Astrocyte of the cerebellum (primary cell): ENCODE measurements around the gene DISP3.

ENCODE experiments used
- DNase-seq: peaks from one replicate; pipeline ENCODE4 v3.0.0-alpha.2; 2011; ENCODE audit warnings: low read depth
- H3K4me3 ChIP-seq: 2 replicates; pipeline ENCODE4 v1.5.1; 2011; ENCODE audit warnings: mild to moderate bottlenecking, low read depth, low read length, moderate library complexity
- CTCF ChIP-seq: IDR thresholded peaks from 2 replicates; pipeline ENCODE4 v1.5.1; 2012; ENCODE audit warnings: low read length, low read depth, moderate library complexity, mild to moderate bottlenecking; ENCODE audit errors: missing control alignments
- in situ Hi-C: cut with HindIII; loops from 2 replicates; pipeline ENCODE4 v1.10.0; 2017; ENCODE audit warnings: low sequenced_read_pairs

The DISP3 gene

GRCh38 chr1:11444907-11445306 lies 34.0 kb upstream of the DISP3 start:
- TF ChIP-seq CTCF, result no peak
- no peak for DNase-seq
- in situ Hi-C loops, result no loop called here
- no peak overlapping the region for H3K4me3 ChIP-seq

GRCh38 chr1:11447903-11448302 lies 31.1 kb upstream of the DISP3 start:
- H3K4me3 ChIP-seq, result no peak overlapping the region
- no peak for DNase-seq
- no peak for TF ChIP-seq CTCF
- in situ Hi-C loops, result no loop called here

DNA sequence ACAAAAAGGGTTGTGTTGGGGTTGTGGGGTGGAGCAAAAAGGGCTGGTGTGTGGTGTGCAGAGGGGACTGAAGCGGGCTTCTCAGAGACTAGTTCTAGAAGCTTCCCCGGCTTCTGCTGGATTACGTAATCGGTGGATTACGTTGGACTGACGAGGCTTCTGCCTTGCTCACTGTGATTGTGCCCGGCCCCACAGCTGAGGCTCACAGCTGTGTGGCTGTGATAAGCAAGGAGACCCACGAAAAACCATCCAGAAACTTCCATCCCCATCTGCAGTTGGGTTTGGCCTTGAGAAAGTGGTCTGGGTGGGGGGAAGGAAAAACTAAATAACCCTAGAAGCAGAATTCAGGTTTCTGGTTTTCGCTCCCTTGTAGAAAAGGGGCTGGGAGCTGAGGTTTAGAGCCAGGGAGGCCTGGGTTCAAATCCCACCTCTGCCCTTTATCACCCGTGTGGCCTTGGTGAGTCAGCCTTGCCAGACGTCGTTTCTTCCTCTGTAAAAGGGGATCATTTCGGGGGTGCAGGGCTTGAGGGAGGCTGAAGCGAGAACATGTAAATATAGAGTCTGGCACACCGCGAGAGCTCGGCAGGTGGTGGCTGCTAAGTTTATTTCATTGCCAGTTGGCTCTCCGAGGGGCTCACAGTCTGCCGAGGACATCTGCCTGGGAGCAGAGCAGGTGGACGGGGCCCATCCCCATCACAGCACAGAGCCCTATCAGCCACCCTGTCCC lies 30.4 kb upstream of the DISP3 start:
- H3K4me3 ChIP-seq, result no peak overlapping the region
- in situ Hi-C loops, result no loop called here
- no peak for TF ChIP-seq CTCF
- DNase-seq, result no peak

GRCh38 chr1:11449100-11449403 lies 29.9 kb upstream of the DISP3 start:
- no peak overlapping the region for H3K4me3 ChIP-seq
- in situ Hi-C loops, result no loop called here
- no peak for DNase-seq
- no peak for TF ChIP-seq CTCF

GRCh38 chr1:11450310-11450709 lies 28.6 kb upstream of the DISP3 start:
- no peak for DNase-seq
- in situ Hi-C loops, result no loop called here
- no peak overlapping the region for H3K4me3 ChIP-seq

DNA sequence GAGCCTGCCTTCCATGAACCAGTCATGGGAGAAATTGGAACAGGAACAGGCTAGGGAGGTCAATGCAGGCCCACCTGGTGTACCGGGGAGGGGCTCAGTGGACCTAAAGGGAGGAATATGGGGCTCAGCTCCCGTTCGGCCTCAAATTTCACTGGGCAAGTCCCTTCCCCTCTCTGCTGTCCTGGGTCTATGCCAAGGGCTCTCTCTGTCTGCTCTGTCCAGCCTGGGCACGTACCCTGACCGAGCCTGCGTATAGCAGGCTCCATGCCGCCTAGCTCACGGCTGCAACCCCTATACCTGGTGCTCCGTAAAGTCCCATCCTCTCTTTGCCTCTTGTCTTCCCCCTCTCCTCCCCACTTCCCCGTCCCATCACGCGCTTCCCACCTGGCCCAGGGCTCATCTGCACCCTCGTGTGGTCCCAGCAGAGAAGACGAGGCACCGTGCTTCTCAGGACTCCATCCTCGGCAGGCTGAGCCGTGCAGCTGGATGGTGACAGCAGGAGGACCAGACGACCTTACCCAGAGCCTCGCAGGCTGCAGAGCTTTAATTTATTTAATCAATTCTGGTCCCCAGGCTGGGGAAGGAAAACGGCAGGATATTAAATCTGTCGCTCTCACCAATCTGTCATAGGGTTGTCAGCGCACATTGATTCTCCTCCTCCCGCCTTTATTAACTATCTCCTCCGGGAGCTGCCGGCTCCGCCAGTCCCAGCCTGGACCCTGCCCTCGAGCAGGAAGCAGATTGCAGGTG lies 25.0 kb upstream of the DISP3 start:
- H3K4me3 ChIP-seq, result no peak overlapping the region
- no peak for TF ChIP-seq CTCF
- no peak for DNase-seq
- in situ Hi-C loops, result no loop called here

More at GRCh38 chr1:11450310-11450709, 28.6 kb upstream of the DISP3 start:
- no peak for TF ChIP-seq CTCF
